A673 (cell line): ENCODE data around the gene SMAGP.

Source experiments
- CTCF ChIP-seq: fragments of 300-800, 200-600 bp; sonication (generic); conservative IDR thresholded peaks from 2 replicates; pipeline ENCODE4 v1.5.1; 2017; ENCODE audit warnings: low read depth, mild to moderate bottlenecking, antibody characterized with exemption, low read length, moderate library complexity, mixed read lengths
- EZH2 ChIP-seq: fragments of 200-600 bp; sonication (generic); IDR thresholded peaks from 2 replicates; pipeline ENCODE4 v1.6.1; 2017; ENCODE audit warnings: borderline replicate concordance, low read depth, mild to moderate bottlenecking, mixed read lengths, antibody characterized with exemption, low read length; ENCODE audit not compliant: poor library complexity, severe bottlenecking

- TF ChIP-seq CTCF = no peak
- no peak for TF ChIP-seq EZH2
Observed at GRCh38 chr12:51306507-51306906, 36.3 kb upstream of the SMAGP start.
